Osteoblast (primary cell): ENCODE measurements around the gene RNPEPL1. TPM values are rescaled to one million over a fixed set of nuclear protein-coding genes. Genes with fewer than 3 reads are reported as not detected.

ENCODE experiments used
- DNase-seq: peaks from one replicate; pipeline ENCODE4 v3.0.0; 2011; ENCODE audit warnings: low spot score, mixed read lengths; ENCODE audit not compliant: insufficient read length; ENCODE audit errors: missing footprints
- H2AFZ ChIP-seq: 2 replicates; pipeline ENCODE4 v1.6.0; 2011; ENCODE audit warnings: mild to moderate bottlenecking, low read length
- H3K27ac ChIP-seq: 2 replicates; pipeline ENCODE4 v1.5.1; 2011; ENCODE audit warnings: mild to moderate bottlenecking, low read depth, low read length, moderate library complexity
- H3K27me3 ChIP-seq: 2 replicates; pipeline ENCODE4 v1.6.0; 2012; ENCODE audit warnings: mild to moderate bottlenecking, control low read depth, inconsistent platforms, low read length, moderate library complexity; ENCODE audit not compliant: insufficient read depth
- H3K36me3 ChIP-seq: 2 replicates; pipeline ENCODE4 v1.5.1; 2011; ENCODE audit warnings: mild to moderate bottlenecking, low read length, control low read depth, moderate library complexity; ENCODE audit not compliant: insufficient read depth
- H3K4me1 ChIP-seq: 2 replicates; pipeline ENCODE4 v1.5.1; 2011; ENCODE audit warnings: mild to moderate bottlenecking, low read length, control low read depth, moderate library complexity; ENCODE audit not compliant: insufficient read depth
- H3K4me2 ChIP-seq: 2 replicates; pipeline ENCODE4 v1.6.0; 2011; ENCODE audit warnings: mild to moderate bottlenecking, low read length; ENCODE audit not compliant: insufficient read depth
- H3K4me3 ChIP-seq: fragments of 200-600 bp; sonication (generic); 3 replicates; pipeline ENCODE4 v1.5.1; 2012; ENCODE audit warnings: mild to moderate bottlenecking, low read length, inconsistent platforms; ENCODE audit not compliant: insufficient read depth
- H3K79me2 ChIP-seq: 2 replicates; pipeline ENCODE4 v1.6.0; 2012; ENCODE audit warnings: mild to moderate bottlenecking, low read length, control low read depth, inconsistent platforms; ENCODE audit not compliant: insufficient read depth
- H3K9me3 ChIP-seq: 2 replicates; pipeline ENCODE4 v1.5.1; 2011; ENCODE audit warnings: low read depth, low read length, control low read depth
- H4K20me1 ChIP-seq: 2 replicates; pipeline ENCODE4 v1.6.0; 2012; ENCODE audit warnings: mild to moderate bottlenecking, low read length, control low read depth; ENCODE audit not compliant: insufficient read depth
- total RNA-seq: library from RNA; depleted of rRNA; stranded (reverse); fragments of >200 nt; gene quantifications from 2 replicates; pipeline ENCODE4 v1.2.3, GENCODE V29; 2012
- TF ChIP-seq, protein P1 (sequence below): IDR thresholded peaks from 2 replicates; pipeline ENCODE4 v1.5.1; 2011; ENCODE audit warnings: mild to moderate bottlenecking, low read depth, low read length, moderate library complexity; ENCODE audit errors: extremely low read depth

The RNPEPL1 gene
- total RNA-seq, 1 donor = 13.0 TPM

DNA sequence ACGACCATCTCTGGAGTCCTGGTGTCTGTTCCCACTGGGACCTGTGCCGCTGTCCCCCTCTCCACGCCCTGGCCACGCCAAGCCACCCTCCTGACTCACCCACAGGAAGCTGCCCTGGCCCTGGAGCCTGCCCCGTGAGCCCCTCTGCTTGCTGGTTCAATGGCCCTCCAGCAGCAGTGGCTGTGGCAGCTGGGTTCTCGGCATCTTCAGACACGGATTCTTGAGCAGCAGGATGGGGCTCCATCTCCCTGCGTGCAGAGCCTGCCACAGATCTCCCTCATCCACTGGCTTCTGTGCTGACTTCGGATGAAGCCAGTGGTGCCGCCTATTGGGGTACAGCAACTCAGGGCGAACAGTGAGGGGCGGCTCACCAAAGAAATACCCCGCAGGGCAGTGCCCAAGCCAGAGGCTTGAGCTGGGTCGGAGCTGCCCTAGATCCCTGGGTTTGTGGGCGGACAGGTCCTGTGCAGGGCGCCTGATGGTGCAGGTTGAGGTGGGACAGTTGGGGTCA is 32.2 kb downstream of the RNPEPL1 start:
- Histone ChIP-seq H4K20me1 (peaks cover 9% of the 10 kb centered on the region), H3K4me2 (no peak overlapping the region), H3K36me3 (no peaks in the 10 kb centered on the region), H3K9me3 (no peaks in the 10 kb centered on the region), H3K4me3 (no peak overlapping the region), H3K4me1 (no peaks in the 10 kb centered on the region), H3K27me3 (no peaks in the 10 kb centered on the region), H3K27ac (no peak overlapping the region), H3K79me2 (no peaks in the 10 kb centered on the region), H2AFZ (no peak overlapping the region)
- peak; percentile 87 for DNase-seq
- TF ChIP-seq, protein P1, sequence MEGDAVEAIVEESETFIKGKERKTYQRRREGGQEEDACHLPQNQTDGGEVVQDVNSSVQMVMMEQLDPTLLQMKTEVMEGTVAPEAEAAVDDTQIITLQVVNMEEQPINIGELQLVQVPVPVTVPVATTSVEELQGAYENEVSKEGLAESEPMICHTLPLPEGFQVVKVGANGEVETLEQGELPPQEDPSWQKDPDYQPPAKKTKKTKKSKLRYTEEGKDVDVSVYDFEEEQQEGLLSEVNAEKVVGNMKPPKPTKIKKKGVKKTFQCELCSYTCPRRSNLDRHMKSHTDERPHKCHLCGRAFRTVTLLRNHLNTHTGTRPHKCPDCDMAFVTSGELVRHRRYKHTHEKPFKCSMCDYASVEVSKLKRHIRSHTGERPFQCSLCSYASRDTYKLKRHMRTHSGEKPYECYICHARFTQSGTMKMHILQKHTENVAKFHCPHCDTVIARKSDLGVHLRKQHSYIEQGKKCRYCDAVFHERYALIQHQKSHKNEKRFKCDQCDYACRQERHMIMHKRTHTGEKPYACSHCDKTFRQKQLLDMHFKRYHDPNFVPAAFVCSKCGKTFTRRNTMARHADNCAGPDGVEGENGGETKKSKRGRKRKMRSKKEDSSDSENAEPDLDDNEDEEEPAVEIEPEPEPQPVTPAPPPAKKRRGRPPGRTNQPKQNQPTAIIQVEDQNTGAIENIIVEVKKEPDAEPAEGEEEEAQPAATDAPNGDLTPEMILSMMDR = no peak

DNA sequence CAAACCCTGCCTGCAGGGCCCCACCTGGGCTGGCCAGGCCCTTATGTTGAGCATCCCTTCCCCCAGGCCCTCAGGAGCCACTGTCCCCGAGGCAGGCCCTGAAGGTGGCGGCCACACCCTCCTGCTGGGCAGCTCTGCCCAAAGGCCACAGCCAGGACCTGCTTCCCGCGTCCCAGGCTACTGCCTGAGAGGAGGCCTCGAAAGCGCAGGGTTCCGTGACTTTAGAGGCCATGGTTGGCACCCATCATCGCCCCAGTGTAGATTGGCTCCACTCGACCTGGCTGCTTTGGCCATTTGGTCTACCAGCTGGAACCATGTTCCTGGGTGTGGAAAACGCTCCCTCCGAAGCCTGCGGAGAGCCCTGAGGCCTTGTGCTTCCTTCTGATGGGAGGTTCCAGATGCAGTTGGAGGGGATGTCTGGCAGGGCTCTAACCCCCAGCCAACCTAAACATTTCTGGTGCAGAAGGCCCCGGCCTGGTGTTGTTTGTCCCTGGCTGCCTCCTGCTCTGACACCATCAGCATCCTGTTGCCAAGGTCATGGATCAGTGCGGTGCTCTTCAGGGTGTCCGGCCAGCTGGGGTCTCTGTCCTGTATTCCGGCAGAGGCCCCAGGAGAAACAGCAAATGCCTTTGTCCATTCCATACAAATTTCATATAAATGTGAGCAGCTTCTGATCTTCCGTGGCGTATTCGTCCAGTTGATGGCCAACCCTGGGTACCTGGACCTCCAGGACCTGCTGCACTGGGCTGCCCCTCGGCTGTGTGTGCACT is 33.0 kb downstream of the RNPEPL1 start:
- TF ChIP-seq, protein P1 = no peak
- peak; percentile 78 for DNase-seq
- H3K4me1 ChIP-seq = no peaks in the 10 kb centered on the region

DNA sequence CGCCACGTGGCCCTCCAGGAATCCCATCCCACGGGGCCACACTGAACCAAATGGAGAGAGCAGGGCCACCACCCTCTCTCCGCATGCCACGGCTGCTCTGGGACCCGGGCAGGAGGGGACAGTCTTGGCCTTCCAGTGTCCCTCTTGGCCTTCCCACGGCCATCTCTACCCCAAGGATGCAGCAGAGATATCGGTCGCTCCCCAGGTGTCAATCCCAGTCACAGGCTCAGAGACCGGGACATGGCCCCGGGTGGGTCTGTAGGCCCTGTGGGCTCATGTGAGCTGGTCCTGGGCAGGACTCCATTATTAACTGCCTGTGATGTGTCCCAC is 33.5 kb downstream of the RNPEPL1 start:
- H3K4me2 ChIP-seq = no peak overlapping the region
- H3K9me3 ChIP-seq = no peaks in the 10 kb centered on the region
- no peak overlapping the region for H3K27ac ChIP-seq
- no peaks in the 10 kb centered on the region for H3K27me3 ChIP-seq
- peaks cover 4% of the 10 kb centered on the region for H4K20me1 ChIP-seq
- no peaks in the 10 kb centered on the region for H3K79me2 ChIP-seq
- H3K4me1 ChIP-seq = no peaks in the 10 kb centered on the region
- H2AFZ ChIP-seq = no peak overlapping the region
- no peaks in the 10 kb centered on the region for H3K36me3 ChIP-seq
- TF ChIP-seq, protein P1 = no peak
- no peak for DNase-seq
- H3K4me3 ChIP-seq = no peak overlapping the region

More for the DNA sequence above, 33.0 kb downstream of the RNPEPL1 start:
- H3K79me2 ChIP-seq = no peaks in the 10 kb centered on the region
- H2AFZ ChIP-seq = no peak overlapping the region
- H3K27me3 ChIP-seq = no peaks in the 10 kb centered on the region
- no peak overlapping the region for H3K27ac ChIP-seq
- H3K9me3 ChIP-seq = no peaks in the 10 kb centered on the region
- no peak overlapping the region for H3K4me2 ChIP-seq
- H3K36me3 ChIP-seq = no peaks in the 10 kb centered on the region
- no peak overlapping the region for H3K4me3 ChIP-seq
- peaks cover 4% of the 10 kb centered on the region for H4K20me1 ChIP-seq

DNA sequence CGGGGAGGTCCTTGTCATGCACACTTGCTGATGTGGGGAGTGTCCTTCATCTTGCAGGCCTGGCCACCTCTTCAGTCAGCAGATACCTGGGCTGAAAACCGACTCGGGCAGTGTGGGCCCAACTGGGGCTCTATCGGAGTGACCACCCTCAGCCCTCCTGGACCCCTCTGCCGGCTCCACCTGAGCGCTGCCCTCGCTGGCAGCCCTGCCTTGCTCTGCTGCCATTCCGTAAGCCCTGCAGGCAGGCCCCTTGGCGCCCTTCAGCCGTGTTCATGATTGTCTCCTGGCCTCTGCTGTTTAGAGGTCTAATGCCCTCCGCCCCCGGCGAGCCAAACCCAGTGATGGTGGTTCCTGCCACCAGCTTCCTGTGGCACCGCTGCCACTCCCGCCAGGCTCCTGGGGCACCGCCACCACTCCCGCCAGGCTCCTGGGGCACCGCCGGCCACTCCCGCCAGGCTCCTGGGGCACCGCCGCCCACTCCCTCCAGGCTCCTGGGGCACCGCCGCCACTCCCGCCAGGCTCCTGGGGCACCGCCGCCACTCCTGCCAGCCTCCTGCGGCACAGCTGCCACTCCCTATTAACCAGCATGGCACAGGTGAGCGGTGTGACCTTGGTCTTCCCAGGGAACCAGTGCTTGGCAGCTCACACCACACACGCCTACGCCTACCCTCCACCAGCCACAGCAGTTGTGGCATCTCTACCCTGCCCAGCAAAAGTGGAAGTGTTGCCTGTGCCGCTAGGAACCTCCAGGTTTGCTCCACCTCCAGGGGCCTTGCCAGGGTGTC is 34.2 kb downstream of the RNPEPL1 start:
- peak; percentile 79 for DNase-seq
- H3K4me2 ChIP-seq = no peak overlapping the region
- H2AFZ ChIP-seq = no peak overlapping the region
- no peaks in the 10 kb centered on the region for H3K79me2 ChIP-seq
- TF ChIP-seq, protein P1 = no peak
- no peaks in the 10 kb centered on the region for H3K9me3 ChIP-seq
- H3K4me1 ChIP-seq = no peaks in the 10 kb centered on the region
- H3K36me3 ChIP-seq = no peaks in the 10 kb centered on the region
- H3K27me3 ChIP-seq = no peaks in the 10 kb centered on the region
- H3K27ac ChIP-seq = no peak overlapping the region
- peaks cover 4% of the 10 kb centered on the region for H4K20me1 ChIP-seq
- H3K4me3 ChIP-seq = no peak overlapping the region
